ENCODE results near the gene TBC1D22A.

GRCh38 chr22:47011131-47011858 lies 248.8 kb downstream of the TBC1D22A start:
- no peak for TF ChIP-seq CTCF (IDR thresholded peaks at IDR 0.05; ENCODE audit: low read depth, low read length, missing input control)
- no peak for TF ChIP-seq YY1 (IDR thresholded peaks at IDR 0.05)
